HepG2 (cell line): ENCODE data around the gene KLF7. TPM values are rescaled to one million over a fixed set of nuclear protein-coding genes. Genes with fewer than 3 reads are reported as not detected.

Experiments
- ATAC-seq: fragments of 200-7000 bp; cut with Tn5 transposase; 3 replicates; pipeline ENCODE4 v1.9.1; 2020; ENCODE audit warnings: mild to moderate bottlenecking, moderate library complexity
- BruUV-seq: library from RNA; stranded (reverse); fragments of 400-500 nt; replicated peaks from 2 replicates; lab custom pipeline; 2021; lab: Mats Ljungman, UMichigan
- CTCF ChIA-PET: fragments of 300-600 bp; formaldehyde crosslinking; extraction: SDS; loops from one replicate; lab custom pipeline; 2021; ENCODE audit warnings: low total read pairs, inconsistent platforms, low intra/inter-chr PET ratio; lab: Yijun Ruan, JAX
- POLR2A ChIA-PET: fragments of 350-600 bp; sonication (Branson Sonifier 250); formaldehyde crosslinking; loops from one replicate; lab custom pipeline; 2020; ENCODE audit warnings: antibody characterized with exemption, inconsistent platforms; lab: Yijun Ruan, JAX
- DNase-seq: peaks from one replicate; pipeline ENCODE4 v3.0.0-alpha.2; 2015; ENCODE audit warnings: low spot score
- FAIRE-seq: peaks from 3 replicates; lab custom pipeline; 2011; peaks lifted over from hg19 to GRCh38; lab: Jason Lieb, UNC
- H2AFZ ChIP-seq: one replicate; pipeline ENCODE4 v1.6.1; 2011; ENCODE audit warnings: low read length, inconsistent platforms
- H3K27ac ChIP-seq: fragments of 300-600 bp; 3 replicates; pipeline ENCODE4 v1.8.0; 2011; ENCODE audit warnings: mixed run types, mild to moderate bottlenecking, mixed read lengths, low read length, inconsistent platforms; ENCODE audit not compliant: insufficient read depth; ENCODE audit errors: extremely low read length
- H3K27me3 ChIP-seq, 2 experiments: fragments of 200-600 bp in 1 of 2; 2 replicates in 1 of 2; 3 replicates in 1 of 2; pipeline versions ENCODE4 v1.6.0 to v1.8.0; 2011; ENCODE audit warnings: low read length in 2 of 2, mild to moderate bottlenecking in 2 of 2, moderate library complexity in 2 of 2, inconsistent platforms in 1 of 2; ENCODE audit not compliant: insufficient read depth in 2 of 2, control insufficient read depth in 1 of 2
- H3K36me3 ChIP-seq, 2 experiments: fragments of 200-600 bp in 1 of 2; replicated peaks in 1 of 2; 2 replicates in 1 of 2; 3 replicates in 1 of 2; pipeline versions ENCODE4 v1.5.1 to v1.8.0; 2011; ENCODE audit warnings: low read length in 2 of 2, inconsistent platforms in 1 of 2; ENCODE audit not compliant: insufficient read depth in 2 of 2, control insufficient read depth in 1 of 2
- H3K4me1 ChIP-seq: 2 replicates; pipeline ENCODE4 v1.5.1; 2012; ENCODE audit warnings: low read length, inconsistent platforms; ENCODE audit not compliant: insufficient read depth
- H3K4me2 ChIP-seq: 2 replicates; pipeline ENCODE4 v1.6.0; 2011; ENCODE audit warnings: low read depth, low read length, inconsistent platforms
- H3K4me3 ChIP-seq, 3 experiments: fragments of 200-600 bp in 1 of 3; sonication (generic), shearing (Covaris generic) in 1 of 3; replicated peaks in 1 of 3; 2 replicates each; pipeline ENCODE4 v1.5.1; 2011 to 2016; ENCODE audit warnings: low read length in 3 of 3, inconsistent platforms in 2 of 3, low read depth in 2 of 3, mild to moderate bottlenecking in 2 of 3, control low read depth in 1 of 3, mixed read lengths in 1 of 3; ENCODE audit not compliant: insufficient read depth in 1 of 3
- H3K79me2 ChIP-seq: one replicate; pipeline ENCODE4 v1.6.1; 2011; ENCODE audit warnings: low read length, inconsistent platforms; ENCODE audit not compliant: insufficient read depth
- H3K9ac ChIP-seq: 2 replicates; pipeline ENCODE4 v1.6.0; 2011; ENCODE audit warnings: mild to moderate bottlenecking, low read depth, low read length, inconsistent platforms; ENCODE audit not compliant: insufficient read depth
- H3K9me3 ChIP-seq: 2 replicates; pipeline ENCODE4 v1.5.1; 2012; ENCODE audit warnings: mild to moderate bottlenecking, low read length
- H4K20me1 ChIP-seq: 2 replicates; pipeline ENCODE4 v1.6.0; 2011; ENCODE audit warnings: inconsistent platforms, mild to moderate bottlenecking, low read length, moderate library complexity; ENCODE audit not compliant: insufficient read depth
- ATF7 ChIP-seq, 2 experiments: fragments of 450-650 bp in 1 of 2; sonication (generic) in 1 of 2; formaldehyde crosslinking in 1 of 2; IDR thresholded peaks; 2 replicates each; pipeline versions ENCODE4 v1.4.0 to v1.6.1; 2016 to 2020; ENCODE audit warnings: antibody characterized with exemption in 1 of 2, mild to moderate bottlenecking in 1 of 2, missing genetic modification reagents in 1 of 2
- ATRX ChIP-seq: sonication (generic); formaldehyde crosslinking; IDR thresholded peaks from 2 replicates; pipeline ENCODE4 v1.4.0; 2020; ENCODE audit warnings: missing genetic modification reagents, borderline replicate concordance
- HOXD1 ChIP-seq: sonication (generic); formaldehyde crosslinking; IDR thresholded peaks from 2 replicates; pipeline ENCODE4 v1.5.0; 2020; ENCODE audit warnings: missing genetic modification reagents
- NR2F1 ChIP-seq, 2 experiments: fragments of 450-650 bp in 1 of 2; formaldehyde crosslinking in 1 of 2; IDR thresholded peaks; 2 replicates each; pipeline versions ENCODE4 v1.5.0 to v1.6.1; 2016 to 2020; ENCODE audit warnings: mild to moderate bottlenecking in 1 of 2, missing compliant biosample characterization in 1 of 2, missing genetic modification reagents in 1 of 2, moderate library complexity in 1 of 2
- RAD51 ChIP-seq: fragments of 450-650 bp; IDR thresholded peaks from 2 replicates; pipeline ENCODE4 v1.6.1; 2016; ENCODE audit warnings: borderline replicate concordance
- REPIN1 ChIP-seq: sonication (generic); formaldehyde crosslinking; IDR thresholded peaks from 2 replicates; pipeline ENCODE4 v1.8.0; 2022; ENCODE audit warnings: missing genetic modification reagents, low read depth, mild to moderate bottlenecking, borderline replicate concordance
- TERF1 ChIP-seq: sonication (generic); formaldehyde crosslinking; IDR thresholded peaks from 2 replicates; pipeline ENCODE4 v1.8.0; 2022; ENCODE audit warnings: mild to moderate bottlenecking, missing genetic modification reagents, moderate library complexity
- TIGD3 ChIP-seq: sonication (generic); formaldehyde crosslinking; IDR thresholded peaks from 2 replicates; pipeline ENCODE4 v1.5.1; 2020; ENCODE audit warnings: mild to moderate bottlenecking, missing genetic modification reagents, borderline replicate concordance
- ZNF431 ChIP-seq: sonication (generic); formaldehyde crosslinking; IDR thresholded peaks from 2 replicates; pipeline ENCODE4 v1.9.0; 2022; ENCODE audit warnings: missing genetic modification reagents, low read depth, mild to moderate bottlenecking, borderline replicate concordance
- ZNF501 ChIP-seq: sonication (generic); formaldehyde crosslinking; IDR thresholded peaks from 2 replicates; pipeline ENCODE4 v1.5.1; 2020; ENCODE audit warnings: mild to moderate bottlenecking, moderate library complexity, missing genetic modification reagents
- ZNF577 ChIP-seq: sonication (generic); formaldehyde crosslinking; IDR thresholded peaks from 2 replicates; pipeline ENCODE4 v1.4.0; 2020; ENCODE audit warnings: mild to moderate bottlenecking, low read depth, missing genetic modification reagents, borderline replicate concordance
- ZZZ3 ChIP-seq: sonication (generic); formaldehyde crosslinking; IDR thresholded peaks from 2 replicates; pipeline ENCODE4 v1.4.0; 2020; ENCODE audit warnings: missing genetic modification reagents, mild to moderate bottlenecking, borderline replicate concordance
- WGBS: methylation state at CpG from one replicate; pipeline ENCODE4 v1.1.6; 2017; ENCODE audit warnings: low lambda C conversion rate; 5-methylcytosine and 5-hydroxymethylcytosine counted together
- in situ Hi-C: cut with HindIII; loops from 2 replicates; pipeline ENCODE4 v1.10.0; 2017; ENCODE audit warnings: low pct_unique_long_range_greater_than_20kb; ENCODE audit not compliant: extremely low pct_ligation_motif_present
- intact Hi-C: fragments of 100-400 bp; cut with micrococcal nuclease; formaldehyde crosslinking; loops from one replicate; pipeline ENCODE4 v1.10.0; 2022; ENCODE audit not compliant: unreplicated experiment
- polyA plus RNA-seq, 8 experiments: library from polyadenylated mRNA; depleted of rRNA in 3 of 8; stranded (reverse) in 7 of 8; unstranded in 1 of 8; fragments of >200 nt; fragmentation: Illumina TruSeq in 4 of 8; extraction: Trizol in 4 of 8; gene quantifications; 2 replicates each; pipeline versions ENCODE4 v1.2.1 to v1.2.3, GENCODE V29; 2011 to 2016; ENCODE audit warnings: low read depth in 4 of 8, missing spikeins in 1 of 8, mixed read lengths in 1 of 8; ENCODE audit not compliant: insufficient read depth in 1 of 8
- total RNA-seq, 5 experiments: library from RNA; depleted of rRNA; stranded (reverse); fragments of >200 nt; fragmentation: Illumina TruSeq; extraction: Trizol; gene quantifications; 2 replicates each; pipeline ENCODE4 v1.2.3, GENCODE V29; 2016; ENCODE audit warnings: low read depth in 1 of 5

KLF7 gene
- total and polyA plus RNA-seq, 2 of the 13 experiments (the other 11 are each of a cell fraction or from before 2014, with no cell fraction given), result 2.6 to 5.4 TPM

- in situ Hi-C loops (no loop called here), intact Hi-C loops (loop anchor here (10.0 kb wide), 1 partner anchor 122 kb away; the partner anchor contains the start of gene KLF7)
- Histone ChIP-seq H2AFZ (no peak overlapping the region), H3K4me3 (no peak overlapping the region), H3K27ac (no peak overlapping the region), H3K9ac (no peak overlapping the region), H3K9me3 (no peaks in the 10 kb centered on the region), H3K4me1 (peaks cover 23% of the 10 kb centered on the region), H3K36me3 (no peaks in the 10 kb centered on the region), H4K20me1 (no peaks in the 10 kb centered on the region), H3K79me2 (no peaks in the 10 kb centered on the region), H3K4me2 (no peak overlapping the region), H3K27me3 (0 out of 5 replicates have a peak, but pooled peaks cover 0 to 8% of the 10 kb centered on the region in 2 experiments)
- 0% methylated on average over 1 of the region's 1 CpG for WGBS
- TF ChIP-seq ATF7 (IDR thresholded peaks at IDR 0.05), result peak; percentile 22; the same call in 1 of the 2 replicates
- TF ChIP-seq ATF7 (CRISPR knock-in tag; IDR thresholded peaks at IDR 0.05), result no peak
- TF ChIP-seq REPIN1 (CRISPR knock-in tag), result no peak
- DNase-seq (no peak), FAIRE-seq (no peak), ATAC-seq (no peak)
- BruUV-seq, result no TSS peak
- CTCF ChIA-PET, result no interaction called here
- POLR2A ChIA-PET, result no interaction called here
Measured at GRCh38 chr2:207042841-207043240, 122.9 kb downstream of the KLF7 start.

- FAIRE-seq (no peak), ATAC-seq (no peak), DNase-seq (no peak)
- Histone ChIP-seq H3K9me3 (no peaks in the 10 kb centered on the region), H3K4me3 (no peak overlapping the region), H3K4me1 (peaks cover 23% of the 10 kb centered on the region), H3K36me3 (no peaks in the 10 kb centered on the region), H4K20me1 (no peaks in the 10 kb centered on the region), H2AFZ (no peak overlapping the region), H3K9ac (no peak overlapping the region), H3K79me2 (no peaks in the 10 kb centered on the region), H3K27me3 (0 out of 5 replicates have a peak, but pooled peaks cover 0 to 8% of the 10 kb centered on the region in 2 experiments), H3K4me2 (no peak overlapping the region), H3K27ac (no peak overlapping the region)
- CTCF ChIA-PET, result no interaction called here
- intact Hi-C loops (loop anchor here (10.0 kb wide), 1 partner anchor 123 kb away; the partner anchor contains the start of gene KLF7), in situ Hi-C loops (no loop called here)
- POLR2A ChIA-PET, result no interaction called here
- 41% methylated on average over 9 of the region's 9 CpGs for WGBS
- no TSS peak for BruUV-seq
- TF ChIP-seq ZNF501 (CRISPR knock-in tag) (no peak), RAD51 (no peak), TIGD3 (no peak), NR2F1 (CRISPR knock-in tag; IDR thresholded peaks at IDR 0.05) (no peak), ATRX (CRISPR knock-in tag) (no peak), ZNF577 (CRISPR knock-in tag) (no peak), ZZZ3 (no peak), ZNF431 (CRISPR knock-in tag) (no peak), HOXD1 (CRISPR knock-in tag) (no peak), TERF1 (CRISPR knock-in tag) (no peak)
Measured at GRCh38 chr2:207041786-207042554, 123.8 kb downstream of the KLF7 start.
